ENCODE data around the gene PTPRO.

The PTPRO gene

GRCh38 chr12:15597125-15597830, 275.0 kb downstream of the PTPRO start:
- H3K4me1 ChIP-seq (ENCODE audit: control insufficient read depth, insufficient read depth, low read length) = 0 out of 2 replicates have a peak, but pooled peaks cover 1% of the 10 kb centered on the region
- no peaks in the 10 kb centered on the region for H3K9me3 ChIP-seq (ENCODE audit: control insufficient read depth, insufficient read depth, low read length)
- no CpG with 5 or more reads among the region's 5 CpGs for WGBS (ENCODE audit: insufficient coverage, insufficient read length)
- no peak overlapping the region for H3K4me3 ChIP-seq (ENCODE audit: low read length)
- no peak overlapping the region for H3K27ac ChIP-seq (ENCODE audit: low read length)
- no peak for DNase-seq (ENCODE audit: low read depth, low spot score)
- H3K27me3 ChIP-seq (ENCODE audit: control insufficient read depth, insufficient read depth, low read length) = no peaks in the 10 kb centered on the region
- H3K36me3 ChIP-seq (ENCODE audit: control insufficient read depth, insufficient read depth, low read length) = no peaks in the 10 kb centered on the region

GRCh38 chr12:15599266-15600037, 277.1 kb downstream of the PTPRO start:
- Histone ChIP-seq H3K4me3 (ENCODE audit: low read length) (no peak overlapping the region), H3K9me3 (ENCODE audit: control insufficient read depth, insufficient read depth, low read length) (no peaks in the 10 kb centered on the region), H3K36me3 (ENCODE audit: control insufficient read depth, insufficient read depth, low read length) (no peaks in the 10 kb centered on the region), H3K4me1 (ENCODE audit: control insufficient read depth, insufficient read depth, low read length) (no peaks in the 10 kb centered on the region), H3K27me3 (ENCODE audit: control insufficient read depth, insufficient read depth, low read length) (no peaks in the 10 kb centered on the region), H3K27ac (ENCODE audit: low read length) (no peak overlapping the region)
- WGBS (ENCODE audit: insufficient coverage, insufficient read length) = no CpG with 5 or more reads among the region's 4 CpGs
- DNase-seq (ENCODE audit: low read depth, low spot score) = no peak

- Histone ChIP-seq H3K27me3 (ENCODE audit: control insufficient read depth, insufficient read depth, low read length) (no peaks in the 10 kb centered on the region), H3K27ac (ENCODE audit: low read length) (no peak overlapping the region), H3K9me3 (ENCODE audit: control insufficient read depth, insufficient read depth, low read length) (no peaks in the 10 kb centered on the region), H3K36me3 (ENCODE audit: control insufficient read depth, insufficient read depth, low read length) (no peaks in the 10 kb centered on the region), H3K4me3 (ENCODE audit: low read length) (no peak overlapping the region), H3K4me1 (ENCODE audit: control insufficient read depth, insufficient read depth, low read length) (no peaks in the 10 kb centered on the region)
- no peak for DNase-seq (ENCODE audit: low read depth, low spot score)
- no CpG with 5 or more reads among the region's 7 CpGs for WGBS (ENCODE audit: insufficient coverage, insufficient read length)
Observed at GRCh38 chr12:15600223-15600935, 278.1 kb downstream of the PTPRO start.

- no peak for DNase-seq (ENCODE audit: low read depth, low spot score)
- H3K36me3 ChIP-seq (ENCODE audit: control insufficient read depth, insufficient read depth, low read length) = no peaks in the 10 kb centered on the region
- no peak overlapping the region for H3K27ac ChIP-seq (ENCODE audit: low read length)
- WGBS (ENCODE audit: insufficient coverage, insufficient read length) = no CpG with 5 or more reads among the region's 1 CpG
- no peaks in the 10 kb centered on the region for H3K27me3 ChIP-seq (ENCODE audit: control insufficient read depth, insufficient read depth, low read length)
- H3K4me1 ChIP-seq (ENCODE audit: control insufficient read depth, insufficient read depth, low read length) = no peaks in the 10 kb centered on the region
- H3K4me3 ChIP-seq (ENCODE audit: low read length) = no peak overlapping the region
- no peaks in the 10 kb centered on the region for H3K9me3 ChIP-seq (ENCODE audit: control insufficient read depth, insufficient read depth, low read length)
Observed at GRCh38 chr12:15601210-15601800, 279.0 kb downstream of the PTPRO start.

GRCh38 chr12:15602051-15602672, 279.9 kb downstream of the PTPRO start:
- H3K4me1 ChIP-seq (ENCODE audit: control insufficient read depth, insufficient read depth, low read length) = no peaks in the 10 kb centered on the region
- WGBS (ENCODE audit: insufficient coverage, insufficient read length) = no CpG with 5 or more reads among the region's 3 CpGs
- no peaks in the 10 kb centered on the region for H3K27me3 ChIP-seq (ENCODE audit: control insufficient read depth, insufficient read depth, low read length)
- DNase-seq (ENCODE audit: low read depth, low spot score) = no peak
- no peaks in the 10 kb centered on the region for H3K36me3 ChIP-seq (ENCODE audit: control insufficient read depth, insufficient read depth, low read length)
- no peak overlapping the region for H3K27ac ChIP-seq (ENCODE audit: low read length)
- no peak overlapping the region for H3K4me3 ChIP-seq (ENCODE audit: low read length)
- H3K9me3 ChIP-seq (ENCODE audit: control insufficient read depth, insufficient read depth, low read length) = no peaks in the 10 kb centered on the region

GRCh38 chr12:15603474-15604085, 281.3 kb downstream of the PTPRO start:
- Histone ChIP-seq H3K27me3 (ENCODE audit: control insufficient read depth, insufficient read depth, low read length) (no peaks in the 10 kb centered on the region), H3K9me3 (ENCODE audit: control insufficient read depth, insufficient read depth, low read length) (no peaks in the 10 kb centered on the region), H3K27ac (ENCODE audit: low read length) (no peak overlapping the region), H3K36me3 (ENCODE audit: control insufficient read depth, insufficient read depth, low read length) (no peaks in the 10 kb centered on the region), H3K4me1 (ENCODE audit: control insufficient read depth, insufficient read depth, low read length) (no peaks in the 10 kb centered on the region), H3K4me3 (ENCODE audit: low read length) (no peak overlapping the region)
- no peak for DNase-seq (ENCODE audit: low read depth, low spot score)
- WGBS (ENCODE audit: insufficient coverage, insufficient read length) = no CpG with 5 or more reads among the region's 4 CpGs

- no peaks in the 10 kb centered on the region for H3K27me3 ChIP-seq (ENCODE audit: control insufficient read depth, insufficient read depth, low read length)
- no peaks in the 10 kb centered on the region for H3K36me3 ChIP-seq (ENCODE audit: control insufficient read depth, insufficient read depth, low read length)
- no peaks in the 10 kb centered on the region for H3K4me1 ChIP-seq (ENCODE audit: control insufficient read depth, insufficient read depth, low read length)
- no peak overlapping the region for H3K4me3 ChIP-seq (ENCODE audit: low read length)
- no peak overlapping the region for H3K27ac ChIP-seq (ENCODE audit: low read length)
- DNase-seq (ENCODE audit: low read depth, low spot score) = no peak
- no peaks in the 10 kb centered on the region for H3K9me3 ChIP-seq (ENCODE audit: control insufficient read depth, insufficient read depth, low read length)
- WGBS (ENCODE audit: insufficient coverage, insufficient read length) = no CpG with 5 or more reads among the region's 10 CpGs
Observed at GRCh38 chr12:15605881-15606590, 283.7 kb downstream of the PTPRO start.

GRCh38 chr12:15608406-15608805, 286.1 kb downstream of the PTPRO start:
- no CpG with 5 or more reads among the region's 1 CpG for WGBS (ENCODE audit: insufficient coverage, insufficient read length)
- DNase-seq (ENCODE audit: low read depth, low spot score) = no peak
- no peak overlapping the region for H3K27ac ChIP-seq (ENCODE audit: low read length)
- H3K9me3 ChIP-seq (ENCODE audit: control insufficient read depth, insufficient read depth, low read length) = no peaks in the 10 kb centered on the region
- no peak overlapping the region for H3K4me3 ChIP-seq (ENCODE audit: low read length)
- H3K4me1 ChIP-seq (ENCODE audit: control insufficient read depth, insufficient read depth, low read length) = no peaks in the 10 kb centered on the region
- no peaks in the 10 kb centered on the region for H3K27me3 ChIP-seq (ENCODE audit: control insufficient read depth, insufficient read depth, low read length)
- no peaks in the 10 kb centered on the region for H3K36me3 ChIP-seq (ENCODE audit: control insufficient read depth, insufficient read depth, low read length)

- WGBS (ENCODE audit: insufficient coverage, insufficient read length) = no CpG with 5 or more reads among the region's 1 CpG
- Histone ChIP-seq H3K36me3 (ENCODE audit: control insufficient read depth, insufficient read depth, low read length) (no peaks in the 10 kb centered on the region), H3K27ac (ENCODE audit: low read length) (no peak overlapping the region), H3K4me3 (ENCODE audit: low read length) (no peak overlapping the region), H3K4me1 (ENCODE audit: control insufficient read depth, insufficient read depth, low read length) (no peaks in the 10 kb centered on the region), H3K9me3 (ENCODE audit: control insufficient read depth, insufficient read depth, low read length) (no peaks in the 10 kb centered on the region), H3K27me3 (ENCODE audit: control insufficient read depth, insufficient read depth, low read length) (no peaks in the 10 kb centered on the region)
- no peak for DNase-seq (ENCODE audit: low read depth, low spot score)
Observed at GRCh38 chr12:15608941-15609340, 286.6 kb downstream of the PTPRO start.

Data from iPS DF 6.9 (cell line).